ENCODE data around the gene TSHZ1. TPM values are rescaled to one million over a fixed set of nuclear protein-coding genes. Genes with fewer than 3 reads are reported as not detected.

The TSHZ1 gene
- total RNA-seq, 2 experiments from 2014 or later = 5.9 to 9.5 TPM

GRCh38 chr18:75162467-75162866 is 48.1 kb upstream of the TSHZ1 start:
- intact Hi-C loops (cut with micrococcal nuclease; ENCODE audit: unreplicated experiment) = no loop called here
- POLR2A ChIA-PET = no interaction called here

DNA sequence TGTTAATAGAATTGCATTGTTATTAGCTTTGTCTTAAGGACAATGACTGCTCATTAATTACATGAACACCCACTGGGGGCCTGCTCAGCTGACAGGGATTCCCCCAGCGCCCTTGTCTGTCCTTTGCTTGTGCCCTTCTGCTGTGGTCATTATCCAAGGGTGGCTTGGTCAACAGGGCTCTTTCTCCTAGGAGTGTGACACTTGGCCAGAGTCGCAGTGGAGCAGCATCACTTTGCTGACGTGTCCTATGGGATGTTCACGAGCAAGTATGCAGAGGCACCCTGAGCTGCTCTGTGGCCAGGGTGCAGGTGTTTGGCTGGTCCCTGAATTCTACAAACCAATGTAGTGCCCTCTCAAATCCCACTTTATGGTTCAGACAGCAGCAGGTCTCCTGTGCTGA is 47.6 kb upstream of the TSHZ1 start:
- Histone ChIP-seq H4K20me1 (ENCODE audit: insufficient read depth, low read length) (no peaks in the 10 kb centered on the region), H3K4me1 (ENCODE audit: insufficient read depth, low read length, poor library complexity, severe bottlenecking) (no peaks in the 10 kb centered on the region), H3K36me3 (ENCODE audit: insufficient read depth, low read length) (no peaks in the 10 kb centered on the region), H3K9me2 (ENCODE audit: insufficient read depth, low read length) (no peaks in the 10 kb centered on the region), H2AFZ (ENCODE audit: low read length) (no peak overlapping the region), H3K27ac (ENCODE audit: low read depth, low read length, poor library complexity, severe bottlenecking) (no peak overlapping the region), H3K4me2 (ENCODE audit: low read length) (no peak overlapping the region), H3K79me2 (ENCODE audit: insufficient read depth, low read depth, low read length) (no peaks in the 10 kb centered on the region), H3K4me3 (ENCODE audit: low read depth, low read length, poor library complexity, severe bottlenecking) (no peak overlapping the region), H3K9me3 (ENCODE audit: low read length) (no peaks in the 10 kb centered on the region)
- CTCF ChIA-PET (ENCODE audit: unreplicated experiment) = no interaction called here
- intact Hi-C loops (cut with micrococcal nuclease; ENCODE audit: unreplicated experiment) = no loop called here
- no TSS peak for BruUV-seq (replicated peaks)
- no peak for DNase-seq (ENCODE audit: low spot score)
- POLR2A ChIA-PET = no interaction called here
- TF ChIP-seq, protein P1, sequence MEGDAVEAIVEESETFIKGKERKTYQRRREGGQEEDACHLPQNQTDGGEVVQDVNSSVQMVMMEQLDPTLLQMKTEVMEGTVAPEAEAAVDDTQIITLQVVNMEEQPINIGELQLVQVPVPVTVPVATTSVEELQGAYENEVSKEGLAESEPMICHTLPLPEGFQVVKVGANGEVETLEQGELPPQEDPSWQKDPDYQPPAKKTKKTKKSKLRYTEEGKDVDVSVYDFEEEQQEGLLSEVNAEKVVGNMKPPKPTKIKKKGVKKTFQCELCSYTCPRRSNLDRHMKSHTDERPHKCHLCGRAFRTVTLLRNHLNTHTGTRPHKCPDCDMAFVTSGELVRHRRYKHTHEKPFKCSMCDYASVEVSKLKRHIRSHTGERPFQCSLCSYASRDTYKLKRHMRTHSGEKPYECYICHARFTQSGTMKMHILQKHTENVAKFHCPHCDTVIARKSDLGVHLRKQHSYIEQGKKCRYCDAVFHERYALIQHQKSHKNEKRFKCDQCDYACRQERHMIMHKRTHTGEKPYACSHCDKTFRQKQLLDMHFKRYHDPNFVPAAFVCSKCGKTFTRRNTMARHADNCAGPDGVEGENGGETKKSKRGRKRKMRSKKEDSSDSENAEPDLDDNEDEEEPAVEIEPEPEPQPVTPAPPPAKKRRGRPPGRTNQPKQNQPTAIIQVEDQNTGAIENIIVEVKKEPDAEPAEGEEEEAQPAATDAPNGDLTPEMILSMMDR (conservative IDR thresholded peaks at IDR 0.05; ENCODE audit: low read length) = no peak
- TF ChIP-seq EZH2phosphoT487 (IDR thresholded peaks at IDR 0.05; ENCODE audit: borderline replicate concordance, low read depth, low read length) = no peak

More at GRCh38 chr18:75162467-75162866, 48.1 kb upstream of the TSHZ1 start:
- Histone ChIP-seq H3K4me2 (ENCODE audit: low read length) (no peak overlapping the region), H3K4me3 (ENCODE audit: low read depth, low read length, poor library complexity, severe bottlenecking) (no peak overlapping the region), H3K79me2 (ENCODE audit: insufficient read depth, low read depth, low read length) (no peaks in the 10 kb centered on the region), H2AFZ (ENCODE audit: low read length) (no peak overlapping the region), H3K9me3 (ENCODE audit: low read length) (no peaks in the 10 kb centered on the region), H3K36me3 (ENCODE audit: insufficient read depth, low read length) (no peaks in the 10 kb centered on the region), H3K27ac (ENCODE audit: low read depth, low read length, poor library complexity, severe bottlenecking) (no peak overlapping the region), H3K4me1 (ENCODE audit: insufficient read depth, low read length, poor library complexity, severe bottlenecking) (no peaks in the 10 kb centered on the region), H4K20me1 (ENCODE audit: insufficient read depth, low read length) (no peaks in the 10 kb centered on the region), H3K9me2 (ENCODE audit: insufficient read depth, low read length) (no peaks in the 10 kb centered on the region)
- CTCF ChIA-PET (ENCODE audit: unreplicated experiment) = no interaction called here
- no peak for TF ChIP-seq EZH2phosphoT487 (IDR thresholded peaks at IDR 0.05; ENCODE audit: borderline replicate concordance, low read depth, low read length)
- TF ChIP-seq, protein P1 (conservative IDR thresholded peaks at IDR 0.05; ENCODE audit: low read length) = no peak
- no peak for DNase-seq (ENCODE audit: low spot score)
- BruUV-seq (replicated peaks) = no TSS peak

DNA sequence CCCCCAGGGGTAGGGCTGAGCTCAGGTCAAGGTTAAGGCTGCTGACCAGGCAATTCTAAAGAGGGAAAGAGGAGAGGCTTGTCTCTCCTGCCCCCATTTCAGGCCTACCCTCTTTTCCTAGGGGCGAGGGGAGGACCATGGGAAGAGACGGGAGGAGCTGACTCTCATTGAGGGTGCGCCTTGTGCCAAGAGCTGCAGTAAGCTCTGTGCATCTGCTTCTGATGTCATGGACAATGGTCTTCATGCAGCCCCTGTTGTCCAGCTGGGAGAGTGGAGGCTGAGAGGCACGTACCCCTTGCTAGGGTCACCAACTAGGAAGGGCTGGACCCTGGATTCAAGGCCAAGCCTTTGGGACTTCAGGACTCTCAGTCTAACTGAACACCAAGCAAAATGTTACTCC is 46.9 kb upstream of the TSHZ1 start:
- intact Hi-C loops (cut with micrococcal nuclease; ENCODE audit: unreplicated experiment) = no loop called here
- H3K4me2 ChIP-seq (ENCODE audit: low read length) = no peak overlapping the region
- H3K4me1 ChIP-seq (ENCODE audit: insufficient read depth, low read length, poor library complexity, severe bottlenecking) = no peaks in the 10 kb centered on the region
- no peak overlapping the region for H3K27ac ChIP-seq (ENCODE audit: low read depth, low read length, poor library complexity, severe bottlenecking)
- no peak for DNase-seq (ENCODE audit: low spot score)
- H2AFZ ChIP-seq (ENCODE audit: low read length) = no peak overlapping the region
- H3K9me2 ChIP-seq (ENCODE audit: insufficient read depth, low read length) = no peaks in the 10 kb centered on the region
- H3K4me3 ChIP-seq (ENCODE audit: low read depth, low read length, poor library complexity, severe bottlenecking) = no peak overlapping the region
- TF ChIP-seq EZH2phosphoT487 (IDR thresholded peaks at IDR 0.05; ENCODE audit: borderline replicate concordance, low read depth, low read length) = no peak
- TF ChIP-seq, protein P1 (conservative IDR thresholded peaks at IDR 0.05; ENCODE audit: low read length) = no peak
- H4K20me1 ChIP-seq (ENCODE audit: insufficient read depth, low read length) = no peaks in the 10 kb centered on the region
- POLR2A ChIA-PET = no interaction called here
- no peaks in the 10 kb centered on the region for H3K79me2 ChIP-seq (ENCODE audit: insufficient read depth, low read depth, low read length)
- no TSS peak for BruUV-seq (replicated peaks)
- H3K9me3 ChIP-seq (ENCODE audit: low read length) = no peaks in the 10 kb centered on the region
- CTCF ChIA-PET (ENCODE audit: unreplicated experiment) = no interaction called here
- no peaks in the 10 kb centered on the region for H3K36me3 ChIP-seq (ENCODE audit: insufficient read depth, low read length)
